Ishikawa (cell line): ENCODE results near the gene FAM170B.

Experiments used
- CEBPB ChIP-seq: IDR thresholded peaks from 2 replicates; pipeline ENCODE4 v1.6.1; 2012
- CREB1 ChIP-seq: IDR thresholded peaks from 2 replicates; pipeline ENCODE4 v1.6.1; 2012; ENCODE audit warnings: low read depth
- EGR1 ChIP-seq: IDR thresholded peaks from 2 replicates; pipeline ENCODE4 v1.6.1; 2012
- EP300 ChIP-seq: IDR thresholded peaks from 2 replicates; pipeline ENCODE4 v1.6.1; 2012; ENCODE audit warnings: borderline replicate concordance
- RAD21 ChIP-seq: IDR thresholded peaks from 2 replicates; pipeline ENCODE4 v1.6.1; 2012; ENCODE audit warnings: low read depth
- TAF1 ChIP-seq: IDR thresholded peaks from 2 replicates; pipeline ENCODE4 v1.6.1; 2012; ENCODE audit warnings: low read depth, mild to moderate bottlenecking
- TCF12 ChIP-seq: IDR thresholded peaks from 2 replicates; pipeline ENCODE4 v1.6.1; 2012; ENCODE audit warnings: low read depth
- TEAD4 ChIP-seq: IDR thresholded peaks from 2 replicates; pipeline ENCODE4 v1.6.1; 2012
- YY1 ChIP-seq: IDR thresholded peaks from 2 replicates; pipeline ENCODE4 v1.6.1; 2012; ENCODE audit warnings: low read depth
- ZBTB7A ChIP-seq: IDR thresholded peaks from 2 replicates; pipeline ENCODE4 v1.6.1; 2012; ENCODE audit warnings: low read depth
- TF ChIP-seq, protein P1 (sequence below): IDR thresholded peaks from 2 replicates; pipeline ENCODE4 v1.6.1; 2012; ENCODE audit warnings: low read depth, mild to moderate bottlenecking
- TF ChIP-seq, protein P2 (sequence below): IDR thresholded peaks from 2 replicates; pipeline ENCODE4 v1.6.1; 2012
- TF ChIP-seq, protein P3 (sequence below): IDR thresholded peaks from 2 replicates; pipeline ENCODE4 v1.6.1; 2012

DNA sequence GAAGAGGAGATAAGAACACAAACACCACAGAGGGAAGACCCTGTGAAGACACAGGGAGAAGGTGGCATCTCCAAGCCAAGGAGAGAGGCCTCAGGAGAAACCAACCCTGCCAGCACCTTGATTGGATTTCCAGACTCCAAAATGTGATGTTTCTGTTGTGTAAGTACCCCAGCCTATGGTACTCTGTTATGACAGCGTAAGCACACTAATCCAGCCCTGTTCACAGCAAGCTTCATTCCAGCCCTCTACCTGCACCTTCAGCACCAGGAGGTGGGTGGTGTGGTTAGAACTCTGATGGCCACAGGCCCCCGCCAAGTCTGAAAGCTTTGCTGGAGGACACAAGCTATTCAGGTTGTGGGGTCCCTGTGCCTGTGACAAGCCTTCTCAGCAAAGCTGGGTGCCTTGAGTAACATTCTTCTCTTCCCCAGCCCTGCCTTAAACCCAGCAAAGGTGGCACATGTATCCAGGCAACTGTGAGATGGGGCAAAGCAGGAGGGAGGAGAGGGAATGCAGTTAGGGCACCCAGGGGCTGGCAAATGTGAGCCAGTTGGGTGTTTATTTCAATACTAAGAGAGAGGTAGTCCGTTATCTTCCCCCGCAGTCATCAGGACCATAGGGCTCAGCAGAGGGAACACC, 23.0 kb downstream of the FAM170B start:
- TF ChIP-seq ZBTB7A, result no peak
- TF ChIP-seq, protein P1, sequence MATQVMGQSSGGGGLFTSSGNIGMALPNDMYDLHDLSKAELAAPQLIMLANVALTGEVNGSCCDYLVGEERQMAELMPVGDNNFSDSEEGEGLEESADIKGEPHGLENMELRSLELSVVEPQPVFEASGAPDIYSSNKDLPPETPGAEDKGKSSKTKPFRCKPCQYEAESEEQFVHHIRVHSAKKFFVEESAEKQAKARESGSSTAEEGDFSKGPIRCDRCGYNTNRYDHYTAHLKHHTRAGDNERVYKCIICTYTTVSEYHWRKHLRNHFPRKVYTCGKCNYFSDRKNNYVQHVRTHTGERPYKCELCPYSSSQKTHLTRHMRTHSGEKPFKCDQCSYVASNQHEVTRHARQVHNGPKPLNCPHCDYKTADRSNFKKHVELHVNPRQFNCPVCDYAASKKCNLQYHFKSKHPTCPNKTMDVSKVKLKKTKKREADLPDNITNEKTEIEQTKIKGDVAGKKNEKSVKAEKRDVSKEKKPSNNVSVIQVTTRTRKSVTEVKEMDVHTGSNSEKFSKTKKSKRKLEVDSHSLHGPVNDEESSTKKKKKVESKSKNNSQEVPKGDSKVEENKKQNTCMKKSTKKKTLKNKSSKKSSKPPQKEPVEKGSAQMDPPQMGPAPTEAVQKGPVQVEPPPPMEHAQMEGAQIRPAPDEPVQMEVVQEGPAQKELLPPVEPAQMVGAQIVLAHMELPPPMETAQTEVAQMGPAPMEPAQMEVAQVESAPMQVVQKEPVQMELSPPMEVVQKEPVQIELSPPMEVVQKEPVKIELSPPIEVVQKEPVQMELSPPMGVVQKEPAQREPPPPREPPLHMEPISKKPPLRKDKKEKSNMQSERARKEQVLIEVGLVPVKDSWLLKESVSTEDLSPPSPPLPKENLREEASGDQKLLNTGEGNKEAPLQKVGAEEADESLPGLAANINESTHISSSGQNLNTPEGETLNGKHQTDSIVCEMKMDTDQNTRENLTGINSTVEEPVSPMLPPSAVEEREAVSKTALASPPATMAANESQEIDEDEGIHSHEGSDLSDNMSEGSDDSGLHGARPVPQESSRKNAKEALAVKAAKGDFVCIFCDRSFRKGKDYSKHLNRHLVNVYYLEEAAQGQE, result no peak
- TF ChIP-seq, protein P2, sequence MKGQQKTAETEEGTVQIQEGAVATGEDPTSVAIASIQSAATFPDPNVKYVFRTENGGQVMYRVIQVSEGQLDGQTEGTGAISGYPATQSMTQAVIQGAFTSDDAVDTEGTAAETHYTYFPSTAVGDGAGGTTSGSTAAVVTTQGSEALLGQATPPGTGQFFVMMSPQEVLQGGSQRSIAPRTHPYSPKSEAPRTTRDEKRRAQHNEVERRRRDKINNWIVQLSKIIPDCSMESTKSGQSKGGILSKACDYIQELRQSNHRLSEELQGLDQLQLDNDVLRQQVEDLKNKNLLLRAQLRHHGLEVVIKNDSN, result no peak
- TF ChIP-seq EGR1, result no peak
- TF ChIP-seq RAD21, result no peak
- TF ChIP-seq EP300, result no peak
- TF ChIP-seq CREB1, result no peak
- no peak for TF ChIP-seq YY1
- no peak for TF ChIP-seq CEBPB
- TF ChIP-seq TEAD4, result no peak
- no peak for TF ChIP-seq TAF1
- TF ChIP-seq, protein P3, sequence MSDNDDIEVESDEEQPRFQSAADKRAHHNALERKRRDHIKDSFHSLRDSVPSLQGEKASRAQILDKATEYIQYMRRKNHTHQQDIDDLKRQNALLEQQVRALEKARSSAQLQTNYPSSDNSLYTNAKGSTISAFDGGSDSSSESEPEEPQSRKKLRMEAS, result no peak
- no peak for TF ChIP-seq TCF12
